ENCODE measurements around the gene MCF2L. TPM values are rescaled to one million over a fixed set of nuclear protein-coding genes. Genes with fewer than 3 reads are reported as not detected.

Gene MCF2L
- total RNA-seq, 1 donor from 2014 or later: 5.6 TPM

DNA sequence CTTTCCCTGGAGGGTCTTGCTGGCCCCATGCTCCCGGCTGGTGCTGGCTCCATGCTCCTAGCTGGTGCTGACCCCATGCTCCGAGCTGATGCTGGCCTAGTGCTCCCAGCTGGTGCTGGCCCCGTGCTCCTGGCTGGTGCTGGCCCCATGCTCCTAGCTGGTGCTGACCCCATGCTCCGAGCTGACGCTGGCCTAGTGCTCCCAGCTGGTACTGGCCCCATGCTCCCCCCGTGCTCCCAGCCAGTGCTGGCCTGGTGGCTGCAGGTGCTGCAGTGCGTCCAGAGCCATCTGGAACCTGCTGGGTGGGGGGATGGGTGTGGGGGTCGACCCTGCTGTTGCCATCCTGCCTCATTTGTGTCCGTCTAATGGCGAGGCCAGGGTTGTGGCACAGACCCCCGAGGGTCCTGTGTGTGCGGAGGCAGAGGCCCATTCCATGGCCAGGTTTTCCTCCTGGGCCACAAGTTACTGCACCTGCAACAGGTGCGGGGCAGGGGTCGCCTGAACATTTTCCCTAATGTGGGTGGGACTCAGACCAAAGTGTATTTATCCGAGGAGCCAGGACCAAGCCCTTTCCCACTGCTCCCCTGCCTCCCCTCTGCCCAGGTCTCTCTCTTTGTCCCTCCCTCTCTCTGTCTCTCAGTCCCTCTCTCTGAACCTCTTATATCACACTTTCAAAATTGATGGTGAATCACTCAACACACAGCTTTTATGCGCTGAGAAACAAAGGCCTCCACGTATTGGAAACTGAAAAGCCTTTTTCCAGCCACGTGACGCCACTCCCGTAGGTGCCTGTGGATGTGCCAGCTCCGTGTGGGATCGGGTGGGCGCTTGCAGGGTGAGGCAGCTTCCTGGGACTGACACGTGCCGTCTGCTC lies 45.1 kb downstream of the MCF2L start:
- H3K9me3 Mint-ChIP-seq (ENCODE audit: unreplicated experiment): no peaks in the 10 kb centered on the region
- H3K4me3 Mint-ChIP-seq (ENCODE audit: unreplicated experiment): no peak overlapping the region
- peaks cover 2% of the 10 kb centered on the region for H3K27me3 Mint-ChIP-seq (ENCODE audit: unreplicated experiment)
- no peak for DNase-seq (ENCODE audit: extremely low spot score, unreplicated experiment)
- H3K36me3 Mint-ChIP-seq (ENCODE audit: unreplicated experiment): no peaks in the 10 kb centered on the region
- TF ChIP-seq, protein P1, sequence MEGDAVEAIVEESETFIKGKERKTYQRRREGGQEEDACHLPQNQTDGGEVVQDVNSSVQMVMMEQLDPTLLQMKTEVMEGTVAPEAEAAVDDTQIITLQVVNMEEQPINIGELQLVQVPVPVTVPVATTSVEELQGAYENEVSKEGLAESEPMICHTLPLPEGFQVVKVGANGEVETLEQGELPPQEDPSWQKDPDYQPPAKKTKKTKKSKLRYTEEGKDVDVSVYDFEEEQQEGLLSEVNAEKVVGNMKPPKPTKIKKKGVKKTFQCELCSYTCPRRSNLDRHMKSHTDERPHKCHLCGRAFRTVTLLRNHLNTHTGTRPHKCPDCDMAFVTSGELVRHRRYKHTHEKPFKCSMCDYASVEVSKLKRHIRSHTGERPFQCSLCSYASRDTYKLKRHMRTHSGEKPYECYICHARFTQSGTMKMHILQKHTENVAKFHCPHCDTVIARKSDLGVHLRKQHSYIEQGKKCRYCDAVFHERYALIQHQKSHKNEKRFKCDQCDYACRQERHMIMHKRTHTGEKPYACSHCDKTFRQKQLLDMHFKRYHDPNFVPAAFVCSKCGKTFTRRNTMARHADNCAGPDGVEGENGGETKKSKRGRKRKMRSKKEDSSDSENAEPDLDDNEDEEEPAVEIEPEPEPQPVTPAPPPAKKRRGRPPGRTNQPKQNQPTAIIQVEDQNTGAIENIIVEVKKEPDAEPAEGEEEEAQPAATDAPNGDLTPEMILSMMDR (IDR thresholded peaks at IDR 0.05): no peak
- no peaks in the 10 kb centered on the region for H3K4me1 Mint-ChIP-seq (ENCODE audit: unreplicated experiment)
- H3K27ac Mint-ChIP-seq (ENCODE audit: unreplicated experiment): no peak overlapping the region

GRCh38 chr13:113014752-113015745 lies 46.0 kb downstream of the MCF2L start:
- Mint-ChIP-seq H3K27ac (ENCODE audit: unreplicated experiment) (no peak overlapping the region), H3K27me3 (ENCODE audit: unreplicated experiment) (peaks cover 2% of the 10 kb centered on the region), H3K9me3 (ENCODE audit: unreplicated experiment) (no peaks in the 10 kb centered on the region), H3K4me3 (ENCODE audit: unreplicated experiment) (no peak overlapping the region), H3K36me3 (ENCODE audit: unreplicated experiment) (no peaks in the 10 kb centered on the region), H3K4me1 (ENCODE audit: unreplicated experiment) (no peaks in the 10 kb centered on the region)
- TF ChIP-seq, protein P1 (IDR thresholded peaks at IDR 0.05): no peak
- no peak for DNase-seq (ENCODE audit: extremely low spot score, unreplicated experiment)

DNA sequence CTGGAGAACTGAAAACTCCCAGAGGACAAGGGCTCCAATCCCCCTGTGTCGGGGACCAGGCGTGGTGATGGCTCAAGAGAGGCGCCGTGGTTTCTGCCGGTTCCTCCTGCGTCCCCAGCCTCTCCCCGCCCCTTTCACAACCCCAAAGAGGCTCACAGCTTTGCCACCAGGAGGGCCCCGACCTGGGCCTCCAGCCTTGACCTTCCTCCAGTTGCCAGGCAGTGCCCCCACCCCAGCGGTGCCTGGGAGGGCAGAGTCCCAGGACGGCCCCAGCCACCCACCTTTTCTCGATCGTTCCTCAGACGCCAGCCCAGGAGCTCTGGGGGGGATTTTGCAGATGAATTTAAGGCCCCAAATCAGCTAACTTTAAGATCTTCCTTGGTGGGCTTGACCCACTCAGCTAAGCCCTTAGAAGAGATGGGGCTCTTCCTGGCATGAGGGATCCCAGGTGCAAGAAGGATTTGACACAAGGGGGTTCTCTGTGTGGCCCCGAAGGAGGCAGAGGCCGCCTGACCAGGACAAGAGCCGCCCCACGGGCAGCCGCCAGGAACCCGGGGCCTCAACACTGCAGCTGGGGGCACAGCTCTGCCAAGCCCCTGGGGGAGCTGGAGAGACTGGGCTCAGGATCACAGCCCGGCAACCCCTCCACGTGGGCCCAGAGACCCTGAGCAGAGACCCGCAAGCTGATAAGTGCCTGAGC lies 47.0 kb downstream of the MCF2L start:
- H3K9me3 Mint-ChIP-seq (ENCODE audit: unreplicated experiment): no peaks in the 10 kb centered on the region
- no peak overlapping the region for H3K4me3 Mint-ChIP-seq (ENCODE audit: unreplicated experiment)
- DNase-seq (ENCODE audit: extremely low spot score, unreplicated experiment): no peak
- no peak overlapping the region for H3K27ac Mint-ChIP-seq (ENCODE audit: unreplicated experiment)
- H3K36me3 Mint-ChIP-seq (ENCODE audit: unreplicated experiment): no peaks in the 10 kb centered on the region
- H3K27me3 Mint-ChIP-seq (ENCODE audit: unreplicated experiment): peaks cover 2% of the 10 kb centered on the region
- TF ChIP-seq, protein P1 (IDR thresholded peaks at IDR 0.05): no peak
- H3K4me1 Mint-ChIP-seq (ENCODE audit: unreplicated experiment): no peaks in the 10 kb centered on the region

GRCh38 chr13:113016526-113017295 lies 47.7 kb downstream of the MCF2L start:
- Mint-ChIP-seq H3K36me3 (ENCODE audit: unreplicated experiment) (no peaks in the 10 kb centered on the region), H3K9me3 (ENCODE audit: unreplicated experiment) (no peaks in the 10 kb centered on the region)
- no peak for DNase-seq (ENCODE audit: extremely low spot score, unreplicated experiment)

More at GRCh38 chr13:113016526-113017295, 47.7 kb downstream of the MCF2L start:
- TF ChIP-seq, protein P1 (IDR thresholded peaks at IDR 0.05): no peak
- Mint-ChIP-seq H3K4me3 (ENCODE audit: unreplicated experiment) (no peak overlapping the region), H3K27ac (ENCODE audit: unreplicated experiment) (no peak overlapping the region), H3K4me1 (ENCODE audit: unreplicated experiment) (no peaks in the 10 kb centered on the region), H3K27me3 (ENCODE audit: unreplicated experiment) (peaks cover 2% of the 10 kb centered on the region)

All from osteocyte (in vitro differentiated cells).